Rectal smooth muscle tissue (tissue), 1 donor: ENCODE results near the gene ADGRB3.

Experiments
- H3K27ac ChIP-seq: one replicate; pipeline ENCODE4 v1.7.0; 2013; ENCODE audit warnings: low read depth, low read length, inconsistent platforms
- H3K27me3 ChIP-seq: one replicate; pipeline ENCODE4 v1.7.0; 2013; ENCODE audit warnings: low read length; ENCODE audit not compliant: control insufficient read depth, insufficient read depth
- H3K36me3 ChIP-seq: one replicate; pipeline ENCODE4 v1.7.0; 2013; ENCODE audit warnings: low read length; ENCODE audit not compliant: control insufficient read depth, insufficient read depth
- H3K4me1 ChIP-seq: one replicate; pipeline ENCODE4 v1.7.0; 2013; ENCODE audit warnings: low read length; ENCODE audit not compliant: control insufficient read depth, insufficient read depth
- H3K4me3 ChIP-seq: one replicate; pipeline ENCODE4 v1.7.0; 2013; ENCODE audit warnings: low read length
- H3K9ac ChIP-seq: one replicate; pipeline ENCODE4 v1.7.0; 2013; ENCODE audit warnings: low read length

ADGRB3 gene

GRCh38 chr6:68716620-68717019 lies 81.5 kb downstream of the ADGRB3 start:
- Histone ChIP-seq H3K4me1 (no peaks in the 10 kb centered on the region), H3K4me3 (no peak overlapping the region), H3K27me3 (no peaks in the 10 kb centered on the region), H3K36me3 (no peaks in the 10 kb centered on the region), H3K27ac (no peak overlapping the region), H3K9ac (no peak overlapping the region)

- H3K9ac ChIP-seq, result no peak overlapping the region
- H3K27me3 ChIP-seq, result no peaks in the 10 kb centered on the region
- no peaks in the 10 kb centered on the region for H3K4me1 ChIP-seq
- H3K4me3 ChIP-seq, result no peak overlapping the region
- H3K36me3 ChIP-seq, result no peaks in the 10 kb centered on the region
- no peak overlapping the region for H3K27ac ChIP-seq
These were observed 83.4 kb downstream of the ADGRB3 start for GRCh38 chr6:68718385-68719073.

- no peak overlapping the region for H3K4me3 ChIP-seq
- H3K27me3 ChIP-seq, result no peaks in the 10 kb centered on the region
- H3K27ac ChIP-seq, result no peak overlapping the region
- no peaks in the 10 kb centered on the region for H3K36me3 ChIP-seq
- no peaks in the 10 kb centered on the region for H3K4me1 ChIP-seq
- no peak overlapping the region for H3K9ac ChIP-seq
These were observed 84.7 kb downstream of the ADGRB3 start for GRCh38 chr6:68719761-68720160.

GRCh38 chr6:68722891-68723527 lies 87.9 kb downstream of the ADGRB3 start:
- no peak overlapping the region for H3K27ac ChIP-seq
- H3K4me1 ChIP-seq, result no peaks in the 10 kb centered on the region
- no peak overlapping the region for H3K9ac ChIP-seq
- H3K4me3 ChIP-seq, result no peak overlapping the region
- no peaks in the 10 kb centered on the region for H3K36me3 ChIP-seq
- H3K27me3 ChIP-seq, result no peaks in the 10 kb centered on the region

- H3K36me3 ChIP-seq, result no peaks in the 10 kb centered on the region
- H3K4me3 ChIP-seq, result no peak overlapping the region
- H3K27me3 ChIP-seq, result no peaks in the 10 kb centered on the region
- H3K27ac ChIP-seq, result no peak overlapping the region
- H3K4me1 ChIP-seq, result no peaks in the 10 kb centered on the region
- no peak overlapping the region for H3K9ac ChIP-seq
These were observed 89.0 kb downstream of the ADGRB3 start for GRCh38 chr6:68724060-68724459.

GRCh38 chr6:68726337-68726736 lies 91.3 kb downstream of the ADGRB3 start:
- Histone ChIP-seq H3K4me1 (no peaks in the 10 kb centered on the region), H3K4me3 (no peak overlapping the region), H3K27ac (no peak overlapping the region), H3K27me3 (no peaks in the 10 kb centered on the region), H3K36me3 (no peaks in the 10 kb centered on the region), H3K9ac (no peak overlapping the region)

- Histone ChIP-seq H3K36me3 (no peaks in the 10 kb centered on the region), H3K4me3 (no peak overlapping the region), H3K27ac (no peak overlapping the region), H3K27me3 (no peaks in the 10 kb centered on the region), H3K4me1 (no peaks in the 10 kb centered on the region), H3K9ac (no peak overlapping the region)
These were observed 91.9 kb downstream of the ADGRB3 start for GRCh38 chr6:68726992-68727391.

- Histone ChIP-seq H3K4me1 (no peaks in the 10 kb centered on the region), H3K9ac (no peak overlapping the region), H3K36me3 (no peaks in the 10 kb centered on the region), H3K27me3 (no peaks in the 10 kb centered on the region), H3K27ac (no peak overlapping the region), H3K4me3 (no peak overlapping the region)
These were observed 92.6 kb downstream of the ADGRB3 start for GRCh38 chr6:68727699-68728098.

- no peaks in the 10 kb centered on the region for H3K27me3 ChIP-seq
- no peak overlapping the region for H3K4me3 ChIP-seq
- no peak overlapping the region for H3K27ac ChIP-seq
- H3K4me1 ChIP-seq, result no peaks in the 10 kb centered on the region
- H3K9ac ChIP-seq, result no peak overlapping the region
- H3K36me3 ChIP-seq, result no peaks in the 10 kb centered on the region
These were observed 93.3 kb downstream of the ADGRB3 start for GRCh38 chr6:68728159-68728979.

- H3K27me3 ChIP-seq, result no peaks in the 10 kb centered on the region
- no peaks in the 10 kb centered on the region for H3K36me3 ChIP-seq
- H3K4me1 ChIP-seq, result no peaks in the 10 kb centered on the region
- H3K4me3 ChIP-seq, result no peak overlapping the region
- no peak overlapping the region for H3K27ac ChIP-seq
- H3K9ac ChIP-seq, result no peak overlapping the region
These were observed 94.4 kb downstream of the ADGRB3 start for GRCh38 chr6:68729377-68729903.

- H3K27me3 ChIP-seq, result no peaks in the 10 kb centered on the region
- no peaks in the 10 kb centered on the region for H3K4me1 ChIP-seq
- H3K9ac ChIP-seq, result no peak overlapping the region
- H3K27ac ChIP-seq, result no peak overlapping the region
- H3K36me3 ChIP-seq, result no peaks in the 10 kb centered on the region
- H3K4me3 ChIP-seq, result no peak overlapping the region
These were observed 95.4 kb downstream of the ADGRB3 start for GRCh38 chr6:68730291-68731054.

- Histone ChIP-seq H3K4me1 (no peaks in the 10 kb centered on the region), H3K9ac (no peak overlapping the region), H3K36me3 (no peaks in the 10 kb centered on the region), H3K27ac (no peak overlapping the region), H3K27me3 (no peaks in the 10 kb centered on the region), H3K4me3 (no peak overlapping the region)
These were observed 97.3 kb downstream of the ADGRB3 start for GRCh38 chr6:68732423-68732822.
